ENCODE measurements around the gene OSTN.

DNA sequence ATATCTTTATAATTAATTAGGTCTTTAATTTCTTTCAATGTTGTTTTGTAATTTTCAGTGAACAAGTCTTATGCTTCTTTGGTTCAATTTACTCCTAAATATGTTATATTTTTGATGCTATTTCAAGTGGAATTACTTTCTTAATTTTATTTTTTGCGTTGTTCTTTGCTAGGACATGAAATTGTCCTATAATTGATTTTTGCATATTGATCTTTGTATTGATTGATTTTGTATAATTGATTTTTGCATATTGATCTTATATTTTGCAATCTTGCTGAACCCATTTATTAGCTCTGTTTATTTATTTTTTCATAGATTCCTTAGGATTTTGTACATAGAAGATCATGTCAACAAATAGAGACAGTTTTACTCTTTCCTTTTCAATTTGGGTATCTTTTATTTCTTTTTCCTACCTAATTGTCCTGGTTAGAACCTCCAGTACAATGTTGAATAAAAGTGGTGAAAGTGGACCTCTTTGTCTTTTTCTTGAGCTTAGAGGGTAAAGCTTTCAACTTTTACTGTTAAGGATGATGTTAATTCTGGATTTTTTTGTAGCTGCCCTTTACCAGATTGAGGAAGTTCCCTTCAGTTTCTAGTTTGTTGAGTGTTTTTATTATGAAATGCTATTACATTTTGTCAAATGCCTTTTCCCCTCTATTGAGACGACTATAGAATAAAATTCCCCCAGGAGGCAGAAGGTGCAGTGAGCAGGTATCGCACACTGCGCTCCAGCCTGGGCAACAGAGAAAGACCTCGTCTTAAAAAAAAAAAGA lies 93.4 kb downstream of the OSTN start:
- TF ChIP-seq CTCF (IDR thresholded peaks at IDR 0.05) (no peak), POLR2AphosphoS5 (IDR thresholded peaks at IDR 0.05; ENCODE audit: low read depth, low read length) (no peak), SIN3A (IDR thresholded peaks at IDR 0.05; ENCODE audit: borderline replicate concordance, insufficient read depth, low read depth, low read length) (no peak), TCF7L2 (IDR thresholded peaks at IDR 0.05; ENCODE audit: low read depth, low read length) (no peak)
- TF ChIP-seq, protein P1, sequence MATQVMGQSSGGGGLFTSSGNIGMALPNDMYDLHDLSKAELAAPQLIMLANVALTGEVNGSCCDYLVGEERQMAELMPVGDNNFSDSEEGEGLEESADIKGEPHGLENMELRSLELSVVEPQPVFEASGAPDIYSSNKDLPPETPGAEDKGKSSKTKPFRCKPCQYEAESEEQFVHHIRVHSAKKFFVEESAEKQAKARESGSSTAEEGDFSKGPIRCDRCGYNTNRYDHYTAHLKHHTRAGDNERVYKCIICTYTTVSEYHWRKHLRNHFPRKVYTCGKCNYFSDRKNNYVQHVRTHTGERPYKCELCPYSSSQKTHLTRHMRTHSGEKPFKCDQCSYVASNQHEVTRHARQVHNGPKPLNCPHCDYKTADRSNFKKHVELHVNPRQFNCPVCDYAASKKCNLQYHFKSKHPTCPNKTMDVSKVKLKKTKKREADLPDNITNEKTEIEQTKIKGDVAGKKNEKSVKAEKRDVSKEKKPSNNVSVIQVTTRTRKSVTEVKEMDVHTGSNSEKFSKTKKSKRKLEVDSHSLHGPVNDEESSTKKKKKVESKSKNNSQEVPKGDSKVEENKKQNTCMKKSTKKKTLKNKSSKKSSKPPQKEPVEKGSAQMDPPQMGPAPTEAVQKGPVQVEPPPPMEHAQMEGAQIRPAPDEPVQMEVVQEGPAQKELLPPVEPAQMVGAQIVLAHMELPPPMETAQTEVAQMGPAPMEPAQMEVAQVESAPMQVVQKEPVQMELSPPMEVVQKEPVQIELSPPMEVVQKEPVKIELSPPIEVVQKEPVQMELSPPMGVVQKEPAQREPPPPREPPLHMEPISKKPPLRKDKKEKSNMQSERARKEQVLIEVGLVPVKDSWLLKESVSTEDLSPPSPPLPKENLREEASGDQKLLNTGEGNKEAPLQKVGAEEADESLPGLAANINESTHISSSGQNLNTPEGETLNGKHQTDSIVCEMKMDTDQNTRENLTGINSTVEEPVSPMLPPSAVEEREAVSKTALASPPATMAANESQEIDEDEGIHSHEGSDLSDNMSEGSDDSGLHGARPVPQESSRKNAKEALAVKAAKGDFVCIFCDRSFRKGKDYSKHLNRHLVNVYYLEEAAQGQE (IDR thresholded peaks at IDR 0.05; ENCODE audit: insufficient read depth in 1 of 2, low read depth in 2 of 2, low read length in 1 of 2), result no peak
